WTC11 (cell line): ENCODE measurements around the gene SLC12A9. TPM values are rescaled to one million over a fixed set of nuclear protein-coding genes. Genes with fewer than 3 reads are reported as not detected.

Experiments used
- ATAC-seq: fragments of 200-7000 bp; cut with Tn5 transposase; 2 replicates; pipeline ENCODE4 v1.10.0; 2021; ENCODE audit warnings: mild to moderate bottlenecking, moderate library complexity
- CTCF ChIA-PET: fragments of 300-600 bp; sonication (Branson Sonifier 250); formaldehyde crosslinking; loops from one replicate; lab custom pipeline; 2021; ENCODE audit warnings: antibody characterized with exemption; lab: Charles Lee
- POLR2A ChIA-PET: fragments of 350-600 bp; sonication (Branson Sonifier 250); formaldehyde crosslinking; loops from one replicate; lab custom pipeline; 2021; ENCODE audit warnings: antibody characterized with exemption; lab: Charles Lee
- DNase-seq: peaks from one replicate; pipeline ENCODE4 v3.0.0; 2021; ENCODE audit warnings: low spot score
- H3K27ac Mint-ChIP-seq: 2 replicates; pipeline ENCODE4 v1.8.0; 2021; ENCODE audit warnings: mixed read lengths
- H3K27me3 Mint-ChIP-seq: 2 replicates; pipeline ENCODE4 v1.8.0; 2021; ENCODE audit warnings: low read depth, mild to moderate bottlenecking, moderate library complexity, mixed read lengths
- H3K36me3 Mint-ChIP-seq: 2 replicates; pipeline ENCODE4 v1.8.0; 2021; ENCODE audit warnings: mixed read lengths
- H3K4me1 Mint-ChIP-seq: 2 replicates; pipeline ENCODE4 v1.8.0; 2022; ENCODE audit warnings: mixed read lengths
- H3K4me3 Mint-ChIP-seq: 2 replicates; pipeline ENCODE4 v1.8.0; 2021; ENCODE audit warnings: mild to moderate bottlenecking, moderate library complexity, mixed read lengths
- H3K9me3 Mint-ChIP-seq: 2 replicates; pipeline ENCODE4 v1.8.0; 2021; ENCODE audit warnings: mixed read lengths
- CREB1 ChIP-seq: sonication (generic); formaldehyde crosslinking; IDR thresholded peaks from 2 replicates; pipeline ENCODE4 v1.8.0; 2023; ENCODE audit warnings: mild to moderate bottlenecking, missing genetic modification reagents
- ELF4 ChIP-seq: sonication (generic); formaldehyde crosslinking; IDR thresholded peaks from 2 replicates; pipeline ENCODE4 v1.8.1; 2022; ENCODE audit warnings: low read depth, mild to moderate bottlenecking, moderate library complexity, missing genetic modification reagents
- GABPB1 ChIP-seq: sonication (generic); formaldehyde crosslinking; IDR thresholded peaks from 2 replicates; pipeline ENCODE4 v1.8.1; 2023; ENCODE audit warnings: mild to moderate bottlenecking, missing genetic modification reagents
- GTF2I ChIP-seq: fragments of 250-450 bp; sonication (Bioruptor Pico); conservative IDR thresholded peaks from 2 replicates; pipeline ENCODE4 v1.4.0; 2021; ENCODE audit warnings: mild to moderate bottlenecking
- JUN ChIP-seq: sonication (generic); formaldehyde crosslinking; IDR thresholded peaks from 2 replicates; pipeline ENCODE4 v1.8.0; 2023; ENCODE audit warnings: mild to moderate bottlenecking, missing genetic modification reagents
- NFE2L1 ChIP-seq: sonication (generic); formaldehyde crosslinking; IDR thresholded peaks from 2 replicates; pipeline ENCODE4 v1.8.1; 2023; ENCODE audit warnings: missing genetic modification reagents
- NR1H2 ChIP-seq: sonication (generic); formaldehyde crosslinking; IDR thresholded peaks from 2 replicates; pipeline ENCODE4 v1.9.0; 2021; ENCODE audit warnings: mild to moderate bottlenecking, moderate library complexity, missing genetic modification reagents
- NR2C2 ChIP-seq: sonication (generic); formaldehyde crosslinking; IDR thresholded peaks from 2 replicates; pipeline ENCODE4 v1.8.0; 2022; ENCODE audit warnings: mild to moderate bottlenecking, missing genetic modification reagents
- NR3C1 ChIP-seq: sonication (generic); formaldehyde crosslinking; conservative IDR thresholded peaks from 2 replicates; pipeline ENCODE4 v1.8.1; 2023; ENCODE audit warnings: low read depth, mild to moderate bottlenecking, missing genetic modification reagents
- RELA ChIP-seq: sonication (generic); formaldehyde crosslinking; IDR thresholded peaks from 2 replicates; pipeline ENCODE4 v1.8.1; 2022; ENCODE audit warnings: missing genetic modification reagents, mild to moderate bottlenecking, borderline replicate concordance
- RORB ChIP-seq: fragments of 250-450 bp; sonication (Bioruptor Pico); IDR thresholded peaks from 2 replicates; pipeline ENCODE4 v1.9.0; 2021; ENCODE audit warnings: mild to moderate bottlenecking
- SMAD3 ChIP-seq: sonication (generic); formaldehyde crosslinking; IDR thresholded peaks from 2 replicates; pipeline ENCODE4 v1.8.0; 2022; ENCODE audit warnings: missing genetic modification reagents, mild to moderate bottlenecking, borderline replicate concordance
- SP1 ChIP-seq: sonication (generic); formaldehyde crosslinking; conservative IDR thresholded peaks from 2 replicates; pipeline ENCODE4 v1.8.1; 2022; ENCODE audit warnings: missing genetic modification reagents
- TCF7 ChIP-seq: sonication (generic); formaldehyde crosslinking; IDR thresholded peaks from 2 replicates; pipeline ENCODE4 v1.8.0; 2022; ENCODE audit warnings: mild to moderate bottlenecking, low read depth, missing genetic modification reagents, moderate library complexity
- TEAD4 ChIP-seq: sonication (generic); formaldehyde crosslinking; IDR thresholded peaks from 2 replicates; pipeline ENCODE4 v1.8.0; 2022; ENCODE audit warnings: mild to moderate bottlenecking, missing genetic modification reagents
- TP53 ChIP-seq: sonication (generic); formaldehyde crosslinking; IDR thresholded peaks from 2 replicates; pipeline ENCODE4 v1.8.1; 2023; ENCODE audit warnings: mild to moderate bottlenecking, missing genetic modification reagents
- ZNF263 ChIP-seq: sonication (generic); formaldehyde crosslinking; IDR thresholded peaks from 2 replicates; pipeline ENCODE4 v1.8.1; 2022; ENCODE audit warnings: low read depth, mild to moderate bottlenecking, moderate library complexity, missing genetic modification reagents
- ZNF416 ChIP-seq: fragments of 250-450 bp; sonication (Bioruptor Pico); IDR thresholded peaks from 2 replicates; pipeline ENCODE4 v1.9.0; 2021; ENCODE audit warnings: mild to moderate bottlenecking, inconsistent platforms
- ZNF671 ChIP-seq: fragments of 250-450 bp; sonication (Bioruptor Pico); IDR thresholded peaks from 2 replicates; pipeline ENCODE4 v1.8.0; 2021; ENCODE audit warnings: mild to moderate bottlenecking
- total RNA-seq: library from RNA; stranded (reverse); gene quantifications from 3 replicates; pipeline ENCODE4 v1.2.3, GENCODE V29; 2021
- TF ChIP-seq, protein P1 (sequence below): sonication (generic); formaldehyde crosslinking; IDR thresholded peaks from 2 replicates; pipeline ENCODE4 v1.8.1; 2023; ENCODE audit warnings: mild to moderate bottlenecking, missing genetic modification reagents
- TF ChIP-seq, protein P2 (sequence below): fragments of 250-450 bp; sonication (Bioruptor Pico); IDR thresholded peaks from 2 replicates; pipeline ENCODE4 v2.1.2; 2022; ENCODE audit warnings: mild to moderate bottlenecking, moderate library complexity
- TF ChIP-seq, protein P3 (sequence below): fragments of 250-450 bp; sonication (Bioruptor Pico); IDR thresholded peaks from 2 replicates; pipeline ENCODE4 v1.9.0; 2021; ENCODE audit warnings: moderate library complexity, mild to moderate bottlenecking, inconsistent platforms, borderline replicate concordance
- TF ChIP-seq, protein P4 (sequence below): sonication (generic); formaldehyde crosslinking; IDR thresholded peaks from 2 replicates; pipeline ENCODE4 v1.8.1; 2022; ENCODE audit warnings: mild to moderate bottlenecking, moderate library complexity, missing genetic modification reagents

Gene SLC12A9
- total RNA-seq, 1 experiment from 2014 or later, result 39.3 TPM

DNA sequence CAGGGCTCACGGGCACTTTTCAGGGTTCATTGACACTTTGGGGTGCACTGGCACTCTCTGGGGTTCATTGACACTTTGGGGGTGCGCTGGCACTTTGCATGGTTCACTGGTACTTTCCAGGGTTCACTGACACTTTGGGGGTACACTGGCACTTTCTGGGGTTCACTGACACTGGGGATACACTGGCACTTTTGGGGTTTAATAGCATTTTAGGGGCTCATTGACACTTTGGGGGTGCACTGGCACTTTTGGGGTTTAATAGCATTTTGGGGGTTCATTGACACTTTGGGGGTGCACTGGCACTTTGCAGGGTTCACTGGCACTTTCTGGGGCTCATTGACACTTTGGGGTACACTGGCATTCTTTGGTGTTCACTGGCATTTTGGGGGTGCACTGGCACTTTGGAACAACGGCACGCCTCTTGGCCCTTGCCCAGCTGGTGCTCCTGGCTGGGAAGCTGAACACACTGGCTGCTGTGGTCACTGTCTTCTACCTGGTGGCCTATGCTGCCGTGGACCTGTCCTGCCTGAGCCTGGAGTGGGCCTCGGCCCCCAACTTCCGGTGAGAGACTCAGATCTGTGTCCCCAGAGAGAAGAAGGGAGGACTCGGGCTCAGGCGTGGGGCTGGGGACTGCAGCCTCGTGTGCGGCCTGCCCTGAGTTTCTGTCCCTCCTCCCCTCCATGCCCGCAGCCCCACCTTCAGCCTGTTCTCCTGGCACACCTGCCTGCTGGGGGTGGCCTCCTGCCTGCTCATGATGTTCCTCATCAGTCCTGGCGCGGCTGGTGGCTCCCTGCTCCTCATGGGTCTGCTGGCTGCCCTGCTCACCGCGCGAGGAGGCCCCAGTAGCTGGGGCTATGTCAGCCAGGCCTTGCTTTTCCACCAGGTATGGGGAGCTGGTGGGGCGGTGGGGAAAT is 8.4 kb downstream of the SLC12A9 start:
- DNase-seq, result no peak
- Mint-ChIP-seq H3K9me3 (no peaks in the 10 kb centered on the region), H3K36me3 (peaks cover 20% of the 10 kb centered on the region; the same call in 1 of the 2 replicates), H3K27me3 (no peaks in the 10 kb centered on the region), H3K4me3 (no peak overlapping the region), H3K4me1 (no peaks in the 10 kb centered on the region), H3K27ac (no peak overlapping the region)
- ChIA-PET CTCF (interaction anchor here (0.8 to 1.2 kb wide), 2 partner anchors 29 to 155 kb away, joined by 3 read pairs; partner anchors contain the start of genes POP7 and UFSP1), POLR2A (no interaction called here)
- ATAC-seq, result no peak
- TF ChIP-seq RORB (CRISPR knock-in tag), result no peak
- no peak for TF ChIP-seq GABPB1 (CRISPR knock-in tag)
- TF ChIP-seq NR2C2 (CRISPR knock-in tag), result no peak
- no peak for TF ChIP-seq NFE2L1 (CRISPR knock-in tag)
- no peak for TF ChIP-seq CREB1 (CRISPR knock-in tag)
- no peak for TF ChIP-seq TEAD4
- TF ChIP-seq SP1, result no peak
- TF ChIP-seq, protein P1, sequence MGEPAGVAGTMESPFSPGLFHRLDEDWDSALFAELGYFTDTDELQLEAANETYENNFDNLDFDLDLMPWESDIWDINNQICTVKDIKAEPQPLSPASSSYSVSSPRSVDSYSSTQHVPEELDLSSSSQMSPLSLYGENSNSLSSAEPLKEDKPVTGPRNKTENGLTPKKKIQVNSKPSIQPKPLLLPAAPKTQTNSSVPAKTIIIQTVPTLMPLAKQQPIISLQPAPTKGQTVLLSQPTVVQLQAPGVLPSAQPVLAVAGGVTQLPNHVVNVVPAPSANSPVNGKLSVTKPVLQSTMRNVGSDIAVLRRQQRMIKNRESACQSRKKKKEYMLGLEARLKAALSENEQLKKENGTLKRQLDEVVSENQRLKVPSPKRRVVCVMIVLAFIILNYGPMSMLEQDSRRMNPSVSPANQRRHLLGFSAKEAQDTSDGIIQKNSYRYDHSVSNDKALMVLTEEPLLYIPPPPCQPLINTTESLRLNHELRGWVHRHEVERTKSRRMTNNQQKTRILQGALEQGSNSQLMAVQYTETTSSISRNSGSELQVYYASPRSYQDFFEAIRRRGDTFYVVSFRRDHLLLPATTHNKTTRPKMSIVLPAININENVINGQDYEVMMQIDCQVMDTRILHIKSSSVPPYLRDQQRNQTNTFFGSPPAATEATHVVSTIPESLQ (CRISPR knock-in tag), result no peak
- no peak for TF ChIP-seq TCF7 (CRISPR knock-in tag)
- TF ChIP-seq, protein P2, sequence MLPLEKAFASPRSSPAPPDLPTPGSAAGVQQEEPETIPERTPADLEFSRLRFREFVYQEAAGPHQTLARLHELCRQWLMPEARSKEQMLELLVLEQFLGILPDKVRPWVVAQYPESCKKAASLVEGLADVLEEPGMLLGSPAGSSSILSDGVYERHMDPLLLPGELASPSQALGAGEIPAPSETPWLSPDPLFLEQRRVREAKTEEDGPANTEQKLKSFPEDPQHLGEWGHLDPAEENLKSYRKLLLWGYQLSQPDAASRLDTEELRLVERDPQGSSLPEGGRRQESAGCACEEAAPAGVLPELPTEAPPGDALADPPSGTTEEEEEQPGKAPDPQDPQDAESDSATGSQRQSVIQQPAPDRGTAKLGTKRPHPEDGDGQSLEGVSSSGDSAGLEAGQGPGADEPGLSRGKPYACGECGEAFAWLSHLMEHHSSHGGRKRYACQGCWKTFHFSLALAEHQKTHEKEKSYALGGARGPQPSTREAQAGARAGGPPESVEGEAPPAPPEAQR (CRISPR knock-in tag), result no peak
- TF ChIP-seq TP53, result no peak
- TF ChIP-seq, all 79 proteins: peak for 0

DNA sequence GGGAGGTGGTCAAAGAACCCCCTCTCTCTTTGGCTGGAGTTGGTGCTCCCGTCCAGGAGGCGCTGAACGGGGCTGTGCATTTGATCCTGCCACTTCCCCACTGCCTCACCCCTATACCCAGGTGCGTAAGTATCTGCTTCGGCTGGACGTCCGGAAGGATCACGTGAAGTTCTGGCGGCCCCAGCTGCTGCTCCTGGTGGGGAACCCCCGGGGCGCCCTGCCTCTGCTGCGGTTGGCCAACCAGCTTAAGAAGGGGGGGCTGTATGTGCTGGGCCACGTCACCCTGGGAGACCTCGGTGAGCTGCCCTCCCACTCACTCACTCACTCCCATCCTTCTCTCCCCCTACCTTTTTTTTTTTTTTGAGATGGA is 9.1 kb downstream of the SLC12A9 start:
- ChIA-PET POLR2A (interaction anchor here (0.8 kb wide), 1 partner anchor 14 kb away, joined by 3 read pairs; the partner anchor contains the start of gene SRRT), CTCF (interaction anchor here (0.8 to 1.2 kb wide), 2 partner anchors 28 to 156 kb away, joined by 3 read pairs; partner anchors contain the start of genes POP7 and UFSP1)
- Mint-ChIP-seq H3K36me3 (peaks cover 20% of the 10 kb centered on the region; the same call in 1 of the 2 replicates), H3K9me3 (no peaks in the 10 kb centered on the region), H3K4me1 (peaks cover under 1% of the 10 kb centered on the region; the same call in 1 of the 2 replicates), H3K27ac (no peak overlapping the region), H3K4me3 (no peak overlapping the region), H3K27me3 (no peaks in the 10 kb centered on the region)
- DNase-seq (no peak), ATAC-seq (no peak)
- TF ChIP-seq GTF2I (CRISPR knock-in tag), result no peak
- TF ChIP-seq RELA, result no peak
- no peak for TF ChIP-seq NR3C1 (CRISPR knock-in tag)
- TF ChIP-seq ZNF671, result no peak
- TF ChIP-seq ZNF416 (CRISPR knock-in tag), result no peak
- no peak for TF ChIP-seq SMAD3
- TF ChIP-seq, protein P3, sequence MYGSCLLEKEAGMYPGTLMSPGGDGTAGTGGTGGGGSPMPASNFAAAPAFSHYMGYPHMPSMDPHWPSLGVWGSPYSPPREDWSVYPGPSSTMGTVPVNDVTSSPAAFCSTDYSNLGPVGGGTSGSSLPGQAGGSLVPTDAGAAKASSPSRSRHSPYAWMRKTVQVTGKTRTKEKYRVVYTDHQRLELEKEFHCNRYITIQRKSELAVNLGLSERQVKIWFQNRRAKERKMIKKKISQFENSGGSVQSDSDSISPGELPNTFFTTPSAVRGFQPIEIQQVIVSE (CRISPR knock-in tag), result no peak
- no peak for TF ChIP-seq NR1H2
- no peak for TF ChIP-seq ELF4
- TF ChIP-seq, protein P4, sequence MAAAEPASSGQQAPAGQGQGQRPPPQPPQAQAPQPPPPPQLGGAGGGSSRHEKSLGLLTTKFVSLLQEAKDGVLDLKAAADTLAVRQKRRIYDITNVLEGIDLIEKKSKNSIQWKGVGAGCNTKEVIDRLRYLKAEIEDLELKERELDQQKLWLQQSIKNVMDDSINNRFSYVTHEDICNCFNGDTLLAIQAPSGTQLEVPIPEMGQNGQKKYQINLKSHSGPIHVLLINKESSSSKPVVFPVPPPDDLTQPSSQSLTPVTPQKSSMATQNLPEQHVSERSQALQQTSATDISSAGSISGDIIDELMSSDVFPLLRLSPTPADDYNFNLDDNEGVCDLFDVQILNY, result no peak
- no peak for TF ChIP-seq JUN (CRISPR knock-in tag)
- no peak for TF ChIP-seq ZNF263 (CRISPR knock-in tag)
